Heart right ventricle (tissue), 16 donors: ENCODE measurements around the gene HYAL3. TPM values are rescaled to one million over a fixed set of nuclear protein-coding genes. Genes with fewer than 3 reads are reported as not detected.

Experiments
- ATAC-seq, 8 donors: fragments of 200-7000 bp; cut with Tn5 transposase; one replicate each; pipeline ENCODE4 v1.9.1; 2020; ENCODE audit warnings: mild to moderate bottlenecking in 8 of 8, moderate library complexity in 8 of 8, moderate number of reproducible peaks in 1 of 8
- DNase-seq, 2 donors: peaks; one replicate each; pipeline ENCODE4 v3.0.0-alpha.2; 2020
- H3K27ac ChIP-seq, 10 donors: fragments of 200-600 bp; sonication (generic) in 2 of 10; one replicate each; pipeline versions ENCODE4 v1.5.0 to v1.8.0; 2020 to 2022; ENCODE audit warnings: mild to moderate bottlenecking in 3 of 10
- H3K27me3 ChIP-seq, 7 donors: fragments of 200-600 bp; one replicate each; pipeline ENCODE4 v1.8.0; 2021 to 2022; ENCODE audit warnings: mild to moderate bottlenecking in 2 of 7
- H3K36me3 ChIP-seq, 9 donors: fragments of 200-600 bp; sonication (generic) in 1 of 9; one replicate each; pipeline versions ENCODE4 v1.5.0 to v1.8.0; 2020 to 2022; ENCODE audit warnings: mild to moderate bottlenecking in 2 of 9
- H3K4me1 ChIP-seq, 9 donors: fragments of 200-600 bp; sonication (generic) in 1 of 9; one replicate each; pipeline versions ENCODE4 v1.5.0 to v1.8.0; 2020 to 2022; ENCODE audit warnings: mild to moderate bottlenecking in 4 of 9
- H3K4me3 ChIP-seq, 10 donors: fragments of 200-600 bp; sonication (generic) in 2 of 10; one replicate each; pipeline versions ENCODE4 v1.5.0 to v1.8.0; 2020 to 2022; ENCODE audit warnings: mild to moderate bottlenecking in 7 of 10, moderate library complexity in 2 of 10
- H3K9me3 ChIP-seq, 11 donors: fragments of 200-600 bp in 10 of 11; sonication (generic) in 2 of 11; one replicate each; pipeline versions ENCODE4 v1.5.0 to v1.8.0; 2013 to 2022; ENCODE audit warnings: mild to moderate bottlenecking in 2 of 11, control low read depth in 1 of 11, moderate library complexity in 1 of 11
- WGBS, 2 donors: extraction: QIAGEN DNeasy Blood & Tissue Kit; methylation state at CpG; one replicate each; pipeline ENCODE4 v1.1.7; 2013; ENCODE audit warnings: inconsistent platforms in 1 of 2; 5-methylcytosine and 5-hydroxymethylcytosine counted together
- intact Hi-C, 10 donors: fragments of 100-400 bp; cut with DNase I; formaldehyde crosslinking; loops; one replicate each; pipeline versions ENCODE4 v1.11.1 to v1.14.2; 2022
- polyA plus RNA-seq, 2 donors: library from polyadenylated mRNA; stranded (reverse); fragments of 200-250 nt; gene quantifications; one replicate each; pipeline ENCODE4 v1.2.3, GENCODE V29; 2013
- total RNA-seq, 10 donors: library from RNA; stranded (reverse); fragmentation: NEBNext Ultra II Directional in 3 of 10; extraction: Animal tissue kit (Norgen Biotek cat#: 25700) in 3 of 10; gene quantifications; one replicate each; pipeline versions ENCODE4 v1.2.1 to v1.2.4, GENCODE V29; 2021 to 2023
- TF ChIP-seq, protein P1 (sequence below), 9 donors: fragments of 200-600 bp; sonication (generic) in 2 of 9; IDR thresholded peaks; one replicate each; pipeline versions ENCODE4 v1.5.0 to v1.8.0; 2021 to 2022; ENCODE audit warnings: antibody characterized with exemption in 9 of 9, mild to moderate bottlenecking in 5 of 9, moderate library complexity in 1 of 9
- donor health status: Arrhythmogenic right ventricular cardiomyopathy.
- donor health status: ischemic (EF 13 %, LVEDD 7.1; RV severe dilation, severe dysfunction).
- donor health status: healthy with polysubstance abuse.
- donor health status: DM: no; HTN: yes; CAD: no.
- donor health status: DM: no; HTN: no; CAD: no.
- donor health status: ischemic (EF 25% LVEDD 6.9; RV normal size, moderate dysfunction).
- donor health status: ischemic (EF 25% LVEDD 5.7; RV mildly dilated, moderate dysfunction).
- donor health status: healthy.
- donor health status: DM: yes; HTN: yes; CAD: no.
- donor health status: Ischemic cardiomyopathy.
- donor health status: ischemic (EF 35%, LVEDD 5.7; RV mildly dilated, moderate dysfunction).
- donor health status: nonischemic (EF 11% LVEDD 7.7; RV severe dilation, severe dysfunction).
- donor health status: DM: yes; HTN: yes; CAD: no.
- donor health status: PGD.
- donor health status: ischemic (EF 29% LVEDD 5.4; RV normal size, mild dysfunction).
- donor health status: nonischemic (EF 23%, LVEDD 6.1; RV moderate dilation, normal function).

The HYAL3 gene
- total and polyA plus RNA-seq, 12 donors = 0.80 to 3.0 (median 2.0) TPM

GRCh38 chr3:50266017-50266416 lies 33.2 kb downstream of the HYAL3 start:
- intact Hi-C loops = loop anchor here in 1 of 10 donors (10.0 kb wide), 1 partner anchor 59 kb away; the partner anchor contains the start of genes HYAL2 and TUSC2
- H3K4me1 ChIP-seq = peaks cover 25 to 76% (median 60%) of the 10 kb centered on the region in 9 donors
- DNase-seq (no peak), ATAC-seq (no peak)
- peaks cover 0 to 14% (median 0%) of the 10 kb centered on the region in 7 donors for H3K27me3 ChIP-seq
- H3K27ac ChIP-seq = peak overlapping the region in 9 of 10 donors; percentile 24 to 98 (median 94)
- H3K4me3 ChIP-seq = peak overlapping the region in 5 of 10 donors; percentile 47 to 71 (median 68)
- TF ChIP-seq, protein P1, sequence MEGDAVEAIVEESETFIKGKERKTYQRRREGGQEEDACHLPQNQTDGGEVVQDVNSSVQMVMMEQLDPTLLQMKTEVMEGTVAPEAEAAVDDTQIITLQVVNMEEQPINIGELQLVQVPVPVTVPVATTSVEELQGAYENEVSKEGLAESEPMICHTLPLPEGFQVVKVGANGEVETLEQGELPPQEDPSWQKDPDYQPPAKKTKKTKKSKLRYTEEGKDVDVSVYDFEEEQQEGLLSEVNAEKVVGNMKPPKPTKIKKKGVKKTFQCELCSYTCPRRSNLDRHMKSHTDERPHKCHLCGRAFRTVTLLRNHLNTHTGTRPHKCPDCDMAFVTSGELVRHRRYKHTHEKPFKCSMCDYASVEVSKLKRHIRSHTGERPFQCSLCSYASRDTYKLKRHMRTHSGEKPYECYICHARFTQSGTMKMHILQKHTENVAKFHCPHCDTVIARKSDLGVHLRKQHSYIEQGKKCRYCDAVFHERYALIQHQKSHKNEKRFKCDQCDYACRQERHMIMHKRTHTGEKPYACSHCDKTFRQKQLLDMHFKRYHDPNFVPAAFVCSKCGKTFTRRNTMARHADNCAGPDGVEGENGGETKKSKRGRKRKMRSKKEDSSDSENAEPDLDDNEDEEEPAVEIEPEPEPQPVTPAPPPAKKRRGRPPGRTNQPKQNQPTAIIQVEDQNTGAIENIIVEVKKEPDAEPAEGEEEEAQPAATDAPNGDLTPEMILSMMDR (IDR thresholded peaks at IDR 0.05) = no peak
- no peaks in the 10 kb centered on the region for H3K9me3 ChIP-seq
- no peaks in the 10 kb centered on the region for H3K36me3 ChIP-seq
- WGBS, 2 donors = 73 to 84% methylated on average over 6 of the region's 6 CpGs

DNA sequence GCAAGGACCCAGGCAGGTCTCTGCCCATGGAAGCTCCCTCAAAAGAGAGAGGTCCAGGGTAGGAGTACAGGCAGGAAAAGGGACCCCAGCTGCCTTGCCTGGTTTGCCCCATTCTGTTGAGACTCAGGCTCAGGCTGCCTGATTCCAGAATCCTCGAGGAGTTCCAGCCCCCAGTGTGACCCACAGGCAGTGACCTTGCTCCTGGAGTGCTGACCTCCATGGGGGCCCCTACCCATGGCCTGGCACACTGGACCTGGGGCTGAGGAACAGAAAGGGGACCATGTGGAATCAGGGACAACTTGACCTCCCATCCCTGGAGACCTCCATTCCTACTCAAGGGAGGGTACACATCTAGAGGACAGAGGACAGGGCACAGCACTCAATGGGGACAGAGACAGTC lies 33.6 kb downstream of the HYAL3 start:
- DNase-seq (no peak), ATAC-seq (no peak)
- intact Hi-C loops = loop anchor here in 1 of 10 donors (10.0 kb wide), 1 partner anchor 59 kb away; the partner anchor contains the start of genes HYAL2 and TUSC2
- TF ChIP-seq, protein P1 (IDR thresholded peaks at IDR 0.05) = no peak
- Histone ChIP-seq H3K36me3 (no peaks in the 10 kb centered on the region), H3K4me3 (no peak overlapping the region), H3K27ac (peak overlapping the region; percentile 61 to 98 (median 92)), H3K27me3 (peaks cover 0 to 14% (median 0%) of the 10 kb centered on the region in 7 donors), H3K4me1 (peaks cover 29 to 81% (median 64%) of the 10 kb centered on the region in 9 donors), H3K9me3 (no peaks in the 10 kb centered on the region)
- 66 to 69% methylated on average over 1 of the region's 1 CpG for WGBS, 2 donors

- DNase-seq (peak in 1 of 2 donors; percentile 21), ATAC-seq (peak in 1 of 8 donors; percentile 0)
- Histone ChIP-seq H3K9me3 (no peaks in the 10 kb centered on the region), H3K4me3 (no peak overlapping the region), H3K4me1 (peaks cover 32 to 82% (median 66%) of the 10 kb centered on the region in 9 donors), H3K27me3 (peaks cover 0 to 14% (median 0%) of the 10 kb centered on the region in 7 donors), H3K36me3 (no peaks in the 10 kb centered on the region), H3K27ac (peak overlapping the region; percentile 61 to 98 (median 92))
- TF ChIP-seq, protein P1 (IDR thresholded peaks at IDR 0.05) = no peak
- 55 to 67% methylated on average over 7 of the region's 7 CpGs for WGBS, 2 donors
- intact Hi-C loops = loop anchor here in 1 of 10 donors (10.0 kb wide), 1 partner anchor 60 kb away; the partner anchor contains the start of genes HYAL2 and TUSC2
These were observed 34.2 kb downstream of the HYAL3 start for GRCh38 chr3:50264964-50265485.

GRCh38 chr3:50264383-50264963 lies 34.7 kb downstream of the HYAL3 start:
- peaks cover 36 to 81% (median 70%) of the 10 kb centered on the region in 9 donors for H3K4me1 ChIP-seq
- TF ChIP-seq, protein P1 (IDR thresholded peaks at IDR 0.05) = no peak
- DNase-seq (peak; percentile 70 to 86), ATAC-seq (peak; percentile 2 to 69 (median 52))
- H3K36me3 ChIP-seq = peaks cover 0 to 3% (median 0%) of the 10 kb centered on the region in 9 donors
- H3K4me3 ChIP-seq = peak overlapping the region in 1 of 10 donors; percentile 7
- WGBS, 2 donors = 8 to 9% methylated on average over 7 of the region's 7 CpGs
- no peaks in the 10 kb centered on the region for H3K9me3 ChIP-seq
- intact Hi-C loops = loop anchor here in 1 of 10 donors (10.0 kb wide), 1 partner anchor 60 kb away; the partner anchor contains the start of genes HYAL2 and TUSC2
- peaks cover 0 to 14% (median 0%) of the 10 kb centered on the region in 7 donors for H3K27me3 ChIP-seq
- H3K27ac ChIP-seq = peak overlapping the region; percentile 61 to 98 (median 92)
